Measurements from ENCODE around the gene TSPAN18. TPM values are rescaled to one million over a fixed set of nuclear protein-coding genes. Genes with fewer than 3 reads are reported as not detected.

TSPAN18 gene
- total RNA-seq, 1 experiment from 2014 or later, result not detected

- in situ Hi-C loops (cut with HindIII; ENCODE audit: low pct_unique_long_range_greater_than_20kb, low sequenced_read_pairs), result no loop called here
- DNase-seq (ENCODE audit: low read depth, low spot score), result no peak
These were observed 190.1 kb downstream of the TSPAN18 start for GRCh38 chr11:44916801-44917385.

DNA sequence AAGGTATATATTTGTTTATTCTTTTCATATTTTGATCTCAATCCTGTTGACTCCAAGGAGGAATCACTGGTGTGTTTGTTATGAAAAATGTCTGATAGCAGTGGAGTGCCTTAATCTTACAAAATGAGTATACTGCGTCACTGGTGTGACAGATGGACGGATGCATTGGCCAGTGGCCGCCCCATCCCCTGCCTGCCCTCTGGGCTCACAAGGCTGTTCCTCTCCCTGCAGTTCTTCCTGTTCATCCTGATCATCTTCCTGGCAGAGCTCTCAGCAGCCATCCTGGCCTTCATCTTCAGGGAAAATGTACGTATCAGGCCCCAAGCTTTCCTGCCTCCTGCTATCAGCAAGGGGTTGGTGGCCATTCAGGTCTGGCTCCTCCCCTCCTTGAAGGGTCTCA lies 191.0 kb downstream of the TSPAN18 start:
- in situ Hi-C loops (cut with HindIII; ENCODE audit: low pct_unique_long_range_greater_than_20kb, low sequenced_read_pairs), result no loop called here
- no peak for DNase-seq (ENCODE audit: low read depth, low spot score)

DNA sequence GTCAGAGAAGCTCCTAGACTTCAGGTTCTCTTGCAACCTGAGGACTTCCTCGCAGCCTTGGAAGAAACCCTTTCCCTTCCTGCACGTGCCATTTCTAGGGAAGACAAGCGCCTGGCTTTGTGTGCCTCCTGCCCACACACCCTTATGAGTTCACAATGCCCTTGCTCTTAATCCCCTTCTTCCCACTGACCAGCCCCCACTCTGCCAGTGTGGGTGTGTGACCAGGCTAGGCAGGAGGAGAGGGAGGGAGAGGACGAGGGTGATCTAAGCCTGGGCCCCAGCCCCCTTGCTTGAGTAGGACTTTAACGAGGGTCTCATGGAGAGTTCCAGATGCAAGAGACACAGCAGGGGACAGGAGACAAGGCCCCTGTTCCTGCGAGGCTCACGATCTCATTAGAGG lies 193.7 kb downstream of the TSPAN18 start:
- DNase-seq (ENCODE audit: low read depth, low spot score), result no peak
- in situ Hi-C loops (cut with HindIII; ENCODE audit: low pct_unique_long_range_greater_than_20kb, low sequenced_read_pairs), result no loop called here

DNA sequence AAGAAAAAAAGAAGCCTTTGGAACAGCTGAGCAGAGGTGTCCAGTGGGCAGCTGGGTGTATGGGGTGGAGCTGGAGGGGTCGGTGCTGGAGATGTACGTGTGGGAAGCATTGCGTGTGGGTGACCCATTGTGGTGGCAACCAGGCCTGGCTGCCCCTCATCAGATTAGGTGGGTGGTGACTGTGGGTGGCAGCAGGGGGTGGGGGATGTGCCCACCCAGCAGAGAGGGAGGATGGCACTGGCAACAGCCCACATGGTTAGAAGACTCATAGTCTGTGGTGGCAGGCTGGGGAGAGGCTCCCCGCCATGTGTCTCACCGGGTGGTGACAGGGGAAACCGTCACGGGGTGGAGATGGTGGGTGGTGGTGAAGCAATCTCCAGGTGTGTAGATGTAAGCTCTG lies 196.4 kb downstream of the TSPAN18 start:
- in situ Hi-C loops (cut with HindIII; ENCODE audit: low pct_unique_long_range_greater_than_20kb, low sequenced_read_pairs), result no loop called here
- DNase-seq (ENCODE audit: low read depth, low spot score), result no peak

GRCh38 chr11:44923806-44924205 lies 197.0 kb downstream of the TSPAN18 start:
- in situ Hi-C loops (cut with HindIII; ENCODE audit: low pct_unique_long_range_greater_than_20kb, low sequenced_read_pairs), result no loop called here
- no peak for DNase-seq (ENCODE audit: low read depth, low spot score)

DNA sequence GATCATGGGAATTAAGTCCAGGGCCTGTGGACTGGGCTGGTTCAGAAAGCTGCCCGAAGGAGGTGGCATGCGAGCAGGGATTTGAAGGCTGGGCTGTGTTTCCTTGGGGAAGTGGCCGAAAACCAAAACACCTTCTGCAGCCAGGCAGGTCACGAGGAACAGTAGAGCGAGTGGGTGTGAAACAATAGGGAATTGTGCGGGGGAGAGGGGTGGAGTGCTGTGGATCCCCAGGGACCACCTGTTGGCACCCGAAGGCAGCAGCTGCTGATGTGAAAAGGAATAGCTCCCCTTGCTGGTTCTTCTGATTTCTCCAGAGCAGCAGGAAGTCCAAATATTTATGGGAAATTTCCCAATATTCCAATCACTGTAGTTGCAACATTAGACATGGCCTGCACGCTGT lies 199.3 kb downstream of the TSPAN18 start:
- peak; percentile 59 for DNase-seq (ENCODE audit: low read depth, low spot score)
- in situ Hi-C loops (cut with HindIII; ENCODE audit: low pct_unique_long_range_greater_than_20kb, low sequenced_read_pairs), result no loop called here

- in situ Hi-C loops (cut with HindIII; ENCODE audit: low pct_unique_long_range_greater_than_20kb, low sequenced_read_pairs), result no loop called here
- DNase-seq (ENCODE audit: low read depth, low spot score), result peak; percentile 82
These were observed 200.5 kb downstream of the TSPAN18 start for GRCh38 chr11:44927174-44927661.

GRCh38 chr11:44928144-44928543 lies 201.4 kb downstream of the TSPAN18 start:
- in situ Hi-C loops (cut with HindIII; ENCODE audit: low pct_unique_long_range_greater_than_20kb, low sequenced_read_pairs), result no loop called here
- no peak for DNase-seq (ENCODE audit: low read depth, low spot score)

DNA sequence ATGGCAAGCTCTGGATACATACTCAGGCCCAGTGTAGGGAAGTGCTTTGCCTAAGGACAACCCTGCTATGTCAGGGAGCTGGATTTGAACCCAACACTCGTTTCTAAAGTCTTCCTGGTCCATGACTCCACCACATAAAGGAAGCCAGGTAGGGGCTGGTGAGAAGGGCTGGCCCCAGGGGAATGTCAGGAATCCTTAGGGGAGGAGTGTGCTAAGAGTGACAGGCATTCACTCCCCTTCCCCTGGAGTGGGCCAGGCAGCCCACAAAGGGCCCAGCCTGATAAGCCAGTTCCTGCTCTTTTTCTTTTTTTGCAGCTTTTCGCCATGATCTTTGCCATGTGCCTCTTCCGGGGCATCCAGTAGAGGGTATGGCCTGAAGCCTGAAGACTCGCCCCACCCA lies 202.1 kb downstream of the TSPAN18 start:
- in situ Hi-C loops (cut with HindIII; ENCODE audit: low pct_unique_long_range_greater_than_20kb, low sequenced_read_pairs), result no loop called here
- DNase-seq (ENCODE audit: low read depth, low spot score), result no peak

GRCh38 chr11:44930588-44931302 lies 204.0 kb downstream of the TSPAN18 start:
- no peak for DNase-seq (ENCODE audit: low read depth, low spot score)
- in situ Hi-C loops (cut with HindIII; ENCODE audit: low pct_unique_long_range_greater_than_20kb, low sequenced_read_pairs), result no loop called here

- in situ Hi-C loops (cut with HindIII; ENCODE audit: low pct_unique_long_range_greater_than_20kb, low sequenced_read_pairs), result no loop called here
- no peak for DNase-seq (ENCODE audit: low read depth, low spot score)
These were observed 204.7 kb downstream of the TSPAN18 start for GRCh38 chr11:44931466-44931865.

DNA sequence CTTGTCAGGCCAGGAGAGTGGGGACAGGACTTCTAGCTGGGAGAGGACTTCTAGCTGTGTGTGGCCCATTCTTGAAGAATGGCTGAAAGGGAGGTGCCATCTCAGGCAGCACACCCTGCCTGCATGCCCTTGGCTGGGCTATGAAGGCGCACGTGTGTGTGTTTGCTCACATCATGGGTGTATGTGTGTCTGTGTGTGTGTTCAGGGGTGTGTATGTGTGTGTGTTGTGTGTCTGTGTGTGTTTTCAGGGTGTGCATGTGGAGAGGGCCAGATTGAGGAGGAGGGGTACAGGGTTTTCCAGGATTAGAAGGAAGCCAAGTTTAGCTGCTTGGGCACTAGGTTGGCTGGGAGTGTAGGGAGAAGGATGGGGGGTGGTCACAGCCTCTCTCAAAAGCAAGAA lies 207.3 kb downstream of the TSPAN18 start:
- in situ Hi-C loops (cut with HindIII; ENCODE audit: low pct_unique_long_range_greater_than_20kb, low sequenced_read_pairs), result no loop called here

DNA sequence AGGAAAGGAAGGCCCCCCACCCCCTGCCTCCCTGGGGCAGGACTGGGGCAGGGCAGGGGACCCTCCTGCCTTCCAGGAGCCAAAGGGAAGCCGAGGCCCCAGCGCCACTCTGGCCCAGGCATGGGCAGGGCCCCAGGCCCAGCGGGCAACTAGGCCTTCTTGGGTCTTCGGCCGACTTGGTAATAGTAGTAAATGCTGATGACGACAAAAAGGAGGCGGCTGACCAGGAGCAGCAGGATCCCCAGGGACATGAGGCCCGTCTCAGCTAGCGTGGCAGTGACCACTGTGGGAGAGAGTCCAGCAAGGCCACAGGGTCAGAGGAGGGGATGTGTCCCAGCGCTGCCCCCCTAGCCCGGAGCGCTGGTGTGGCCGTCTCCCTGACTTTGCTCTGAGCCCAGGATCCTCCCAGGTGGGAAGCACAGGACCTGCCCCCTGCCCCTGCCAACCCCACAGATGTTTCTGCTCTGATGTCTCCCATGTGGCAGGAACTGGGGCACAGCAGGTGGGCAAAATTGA lies 208.0 kb downstream of the TSPAN18 start:
- DNase-seq (ENCODE audit: low read depth, low spot score), result no peak
- in situ Hi-C loops (cut with HindIII; ENCODE audit: low pct_unique_long_range_greater_than_20kb, low sequenced_read_pairs), result no loop called here

More for the DNA sequence above, 207.3 kb downstream of the TSPAN18 start:
- DNase-seq (ENCODE audit: low read depth, low spot score), result no peak

- in situ Hi-C loops (cut with HindIII; ENCODE audit: low pct_unique_long_range_greater_than_20kb, low sequenced_read_pairs), result no loop called here
- peak; percentile 82 for DNase-seq (ENCODE audit: low read depth, low spot score)
These were observed 209.8 kb downstream of the TSPAN18 start for GRCh38 chr11:44936525-44936924.

DNA sequence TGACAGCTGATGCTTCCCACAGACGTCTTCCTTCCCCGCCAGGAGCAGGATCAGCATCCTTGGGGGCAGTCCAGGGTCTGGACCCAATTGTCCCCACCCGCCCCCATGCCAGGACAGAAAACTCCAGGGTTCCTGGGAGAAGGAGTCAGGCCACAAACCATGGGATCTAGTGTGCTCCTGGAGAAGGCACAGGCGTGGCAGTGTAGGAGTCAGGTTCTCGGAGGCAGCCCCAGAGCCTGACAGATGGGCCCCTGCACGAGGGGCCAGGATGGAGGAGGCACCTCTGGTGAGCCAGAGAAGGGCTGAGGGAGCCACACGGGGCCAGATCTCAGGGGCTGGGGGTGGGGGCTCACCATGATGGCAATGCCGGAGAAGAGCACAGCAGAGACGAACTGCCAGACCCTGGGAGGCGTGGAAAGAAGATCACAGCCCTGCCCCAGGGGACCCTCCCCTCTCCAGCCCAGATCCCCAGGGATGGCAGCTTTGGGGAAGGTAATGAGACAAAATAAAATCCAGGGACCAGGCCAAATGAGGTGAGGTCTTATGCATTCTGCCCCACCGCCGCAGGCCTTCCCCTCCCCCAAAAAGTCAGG lies 210.3 kb downstream of the TSPAN18 start:
- in situ Hi-C loops (cut with HindIII; ENCODE audit: low pct_unique_long_range_greater_than_20kb, low sequenced_read_pairs), result no loop called here

DNA sequence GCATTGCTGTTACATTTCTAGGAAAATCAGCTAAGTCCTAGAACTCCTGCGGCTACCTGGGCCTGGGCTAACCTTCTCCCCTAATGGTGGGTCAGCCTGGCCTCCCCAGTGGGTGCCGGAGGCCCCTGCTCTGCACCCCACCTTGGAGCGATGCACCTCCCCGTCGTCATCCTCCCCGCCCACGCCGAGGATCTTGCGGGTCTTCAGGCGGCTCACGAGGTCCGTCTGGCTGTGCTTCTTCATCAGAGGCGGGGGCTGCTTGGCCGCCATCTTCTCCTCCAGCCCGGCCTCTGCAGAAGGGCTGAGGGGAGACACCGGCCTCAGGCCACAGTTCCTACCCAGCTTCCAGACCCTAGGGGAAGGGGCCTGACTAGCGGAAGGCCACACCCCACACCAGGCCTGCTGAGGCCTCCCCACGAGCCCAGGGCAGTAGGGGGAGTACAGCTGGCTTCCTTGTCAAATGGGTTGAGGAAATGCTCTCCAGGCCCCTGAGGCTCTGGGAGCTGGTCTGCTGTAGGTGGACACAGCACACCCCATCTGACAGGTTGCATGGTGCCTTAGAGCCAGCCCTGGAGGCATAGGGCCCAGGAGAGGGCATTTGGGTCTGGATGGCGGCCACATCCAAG lies 211.4 kb downstream of the TSPAN18 start:
- in situ Hi-C loops (cut with HindIII; ENCODE audit: low pct_unique_long_range_greater_than_20kb, low sequenced_read_pairs), result no loop called here
- DNase-seq (ENCODE audit: low read depth, low spot score), result no peak

More for the DNA sequence above, 210.3 kb downstream of the TSPAN18 start:
- DNase-seq (ENCODE audit: low read depth, low spot score), result no peak

- in situ Hi-C loops (cut with HindIII; ENCODE audit: low pct_unique_long_range_greater_than_20kb, low sequenced_read_pairs), result no loop called here
These were observed 213.1 kb downstream of the TSPAN18 start for GRCh38 chr11:44939673-44940395.

GRCh38 chr11:44940404-44940803 lies 213.6 kb downstream of the TSPAN18 start:
- DNase-seq (ENCODE audit: low read depth, low spot score), result no peak
- in situ Hi-C loops (cut with HindIII; ENCODE audit: low pct_unique_long_range_greater_than_20kb, low sequenced_read_pairs), result no loop called here

More at GRCh38 chr11:44939673-44940395, 213.1 kb downstream of the TSPAN18 start:
- peak; percentile 31 for DNase-seq (ENCODE audit: low read depth, low spot score)

All from SK-MEL-5 (cell line).